Chondrocyte (in vitro differentiated cells): ENCODE measurements around the gene LCK. TPM values are rescaled to one million over a fixed set of nuclear protein-coding genes. Genes with fewer than 3 reads are reported as not detected.

ENCODE experiments used
- DNase-seq: peaks from one replicate; pipeline ENCODE4 v3.0.0; 2021; ENCODE audit warnings: mixed read lengths, low spot score
- H3K27ac Mint-ChIP-seq: one replicate; pipeline ENCODE4 v1.8.0; 2021; ENCODE audit warnings: mild to moderate bottlenecking, moderate library complexity, mixed read lengths; ENCODE audit not compliant: unreplicated experiment
- H3K27me3 Mint-ChIP-seq: 2 replicates; pipeline ENCODE4 v1.8.0; 2021; ENCODE audit warnings: low read depth, mixed read lengths
- H3K36me3 Mint-ChIP-seq: 2 replicates; pipeline ENCODE4 v1.8.0; 2021; ENCODE audit warnings: low read depth, mixed read lengths
- H3K4me1 Mint-ChIP-seq: 2 replicates; pipeline ENCODE4 v1.8.0; 2021; ENCODE audit warnings: low read depth, mild to moderate bottlenecking, mixed read lengths
- H3K4me3 Mint-ChIP-seq: one replicate; pipeline ENCODE4 v1.8.0; 2021; ENCODE audit warnings: mild to moderate bottlenecking, moderate library complexity, mixed read lengths; ENCODE audit not compliant: unreplicated experiment
- H3K9me3 Mint-ChIP-seq: 2 replicates; pipeline ENCODE4 v1.8.0; 2021; ENCODE audit warnings: low read depth, mixed read lengths
- CTCF ChIP-seq: fragments of 200-600 bp; sonication (generic); IDR thresholded peaks from 2 replicates; pipeline ENCODE4 v1.5.0; 2021; ENCODE audit warnings: antibody characterized with exemption, mild to moderate bottlenecking, moderate library complexity
- total RNA-seq: library from RNA; stranded (reverse); gene quantifications from 3 replicates; pipeline ENCODE4 v1.2.1, GENCODE V29; 2021

The LCK gene
- total RNA-seq, 1 donor from 2014 or later: not detected

GRCh38 chr1:32305310-32305709 is 54.2 kb downstream of the LCK start:
- no peak for TF ChIP-seq CTCF
- Mint-ChIP-seq H3K4me1 (peaks cover 17% of the 10 kb centered on the region), H3K27ac (no peak overlapping the region), H3K36me3 (peaks cover 23% of the 10 kb centered on the region), H3K4me3 (no peak overlapping the region), H3K27me3 (no peaks in the 10 kb centered on the region), H3K9me3 (peaks cover 7% of the 10 kb centered on the region)
- DNase-seq: no peak

GRCh38 chr1:32307324-32307723 is 56.3 kb downstream of the LCK start:
- no peak for TF ChIP-seq CTCF
- no peak overlapping the region for H3K27ac Mint-ChIP-seq
- peaks cover 25% of the 10 kb centered on the region for H3K4me1 Mint-ChIP-seq
- peaks cover 7% of the 10 kb centered on the region for H3K9me3 Mint-ChIP-seq
- H3K36me3 Mint-ChIP-seq: peaks cover 23% of the 10 kb centered on the region
- H3K4me3 Mint-ChIP-seq: no peak overlapping the region
- no peaks in the 10 kb centered on the region for H3K27me3 Mint-ChIP-seq
- DNase-seq: no peak

GRCh38 chr1:32309960-32310359 is 58.9 kb downstream of the LCK start:
- Mint-ChIP-seq H3K9me3 (peaks cover 4% of the 10 kb centered on the region), H3K36me3 (peaks cover 9% of the 10 kb centered on the region), H3K4me1 (peaks cover 19% of the 10 kb centered on the region), H3K4me3 (no peak overlapping the region), H3K27me3 (no peaks in the 10 kb centered on the region), H3K27ac (no peak overlapping the region)
- DNase-seq: no peak
- no peak for TF ChIP-seq CTCF

GRCh38 chr1:32311709-32312393 is 60.8 kb downstream of the LCK start:
- DNase-seq: no peak
- Mint-ChIP-seq H3K36me3 (peaks cover 2% of the 10 kb centered on the region), H3K4me1 (peaks cover 19% of the 10 kb centered on the region), H3K9me3 (no peaks in the 10 kb centered on the region), H3K4me3 (no peak overlapping the region), H3K27ac (no peak overlapping the region), H3K27me3 (no peaks in the 10 kb centered on the region)
- no peak for TF ChIP-seq CTCF

GRCh38 chr1:32316903-32317277 is 65.8 kb downstream of the LCK start:
- peaks cover 6% of the 10 kb centered on the region for H3K4me1 Mint-ChIP-seq
- no peaks in the 10 kb centered on the region for H3K9me3 Mint-ChIP-seq
- no peak for TF ChIP-seq CTCF
- no peaks in the 10 kb centered on the region for H3K27me3 Mint-ChIP-seq
- H3K4me3 Mint-ChIP-seq: no peak overlapping the region
- H3K27ac Mint-ChIP-seq: no peak overlapping the region
- H3K36me3 Mint-ChIP-seq: peaks cover 3% of the 10 kb centered on the region
- DNase-seq: no peak
